MCF 10A (cell line): ENCODE results near the gene GSK3B. TPM values are rescaled to one million over a fixed set of nuclear protein-coding genes. Genes with fewer than 3 reads are reported as not detected.

ENCODE experiments used
- BruUV-seq: library from RNA; stranded (reverse); fragments of 400-500 nt; replicated peaks from 2 replicates; lab custom pipeline; 2021; lab: Mats Ljungman, UMichigan
- CTCF ChIA-PET: fragments of 300-600 bp; sonication (Branson Sonifier 250); formaldehyde crosslinking; extraction: SDS; loops from one replicate; lab custom pipeline; 2021; ENCODE audit warnings: antibody characterized with exemption, inconsistent platforms; lab: Yijun Ruan, JAX
- POLR2A ChIA-PET: fragments of 300-600, 350-650 bp; sonication (Branson Sonifier 250); formaldehyde crosslinking; extraction: SDS; loops from one replicate; lab custom pipeline; 2020; ENCODE audit warnings: antibody characterized with exemption, inconsistent platforms; lab: Yijun Ruan, JAX
- DNase-seq: peaks from one replicate; pipeline ENCODE4 v3.0.0-alpha.2; 2018; ENCODE audit not compliant: unreplicated experiment
- H3K27ac Mint-ChIP-seq: one replicate; pipeline ENCODE4 v1.8.0; 2022; ENCODE audit warnings: mild to moderate bottlenecking, low read depth, mixed read lengths; ENCODE audit not compliant: unreplicated experiment
- H3K27me3 Mint-ChIP-seq: one replicate; pipeline ENCODE4 v1.8.0; 2022; ENCODE audit warnings: mixed read lengths; ENCODE audit not compliant: insufficient read depth, unreplicated experiment
- H3K36me3 Mint-ChIP-seq: one replicate; pipeline ENCODE4 v1.8.0; 2022; ENCODE audit warnings: mild to moderate bottlenecking, moderate library complexity, mixed read lengths; ENCODE audit not compliant: insufficient read depth, unreplicated experiment
- H3K4me1 Mint-ChIP-seq: one replicate; pipeline ENCODE4 v1.8.0; 2022; ENCODE audit warnings: mixed read lengths; ENCODE audit not compliant: insufficient read depth, unreplicated experiment
- H3K4me3 Mint-ChIP-seq: one replicate; pipeline ENCODE4 v1.8.0; 2022; ENCODE audit warnings: mild to moderate bottlenecking, moderate library complexity, mixed read lengths; ENCODE audit not compliant: unreplicated experiment
- H3K9me3 Mint-ChIP-seq: one replicate; pipeline ENCODE4 v1.8.0; 2022; ENCODE audit warnings: mixed read lengths; ENCODE audit not compliant: unreplicated experiment
- intact Hi-C: fragments of 100-400 bp; cut with micrococcal nuclease; formaldehyde crosslinking; loops from 2 replicates; pipeline ENCODE4 v1.14.1; 2022
- total RNA-seq: library from RNA; stranded (reverse); gene quantifications from 2 replicates; pipeline ENCODE4 v1.2.3, GENCODE V29; 2022
- TF ChIP-seq, protein P1 (sequence below): fragments of 200-600 bp; IDR thresholded peaks from one replicate; pipeline ENCODE4 v1.8.0; 2022; ENCODE audit warnings: antibody characterized with exemption, mild to moderate bottlenecking; ENCODE audit not compliant: unreplicated experiment

The GSK3B gene
- total RNA-seq, 1 experiment from 2014 or later = 71.5 TPM

DNA sequence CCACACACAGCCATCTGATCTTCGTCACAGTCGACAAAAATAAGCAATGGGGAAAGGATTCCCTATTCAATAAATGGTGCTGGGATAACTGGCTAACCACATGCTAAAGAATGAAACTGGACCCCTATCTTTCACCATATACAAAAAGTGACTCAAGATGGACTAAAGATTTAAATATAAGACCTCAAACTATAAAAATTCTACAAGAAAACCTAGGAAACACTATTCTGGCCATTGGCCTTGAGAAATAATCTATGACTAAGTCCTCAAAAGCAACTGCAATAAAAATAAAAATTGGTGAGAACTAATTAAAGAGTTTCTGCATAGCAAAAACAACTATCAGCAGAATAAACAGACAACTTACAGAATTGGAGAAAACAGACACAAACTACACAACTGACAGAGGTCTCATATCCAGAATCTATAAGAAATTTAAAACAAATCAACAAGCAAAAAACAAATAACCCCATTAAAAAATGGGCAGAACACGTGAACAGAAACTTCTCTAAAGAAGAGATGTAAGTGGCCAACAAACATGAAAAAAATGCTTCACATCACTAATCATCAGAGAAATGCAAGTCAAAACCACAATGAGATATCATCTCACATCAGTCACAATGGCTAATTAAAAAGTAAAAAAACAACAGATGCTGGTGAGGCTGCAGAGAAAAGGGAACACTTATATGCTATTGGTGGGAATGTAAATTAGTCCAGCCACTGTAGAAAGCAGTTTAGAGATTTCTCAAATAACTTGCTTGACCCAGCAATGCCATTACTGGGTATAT, 208.3 kb downstream of the GSK3B start:
- intact Hi-C loops = no loop called here
- peaks cover 60% of the 10 kb centered on the region for H3K36me3 Mint-ChIP-seq
- no TSS peak for BruUV-seq
- no peak overlapping the region for H3K27ac Mint-ChIP-seq
- H3K9me3 Mint-ChIP-seq = peaks cover 6% of the 10 kb centered on the region
- ChIA-PET CTCF (no interaction called here), POLR2A (no interaction called here)
- TF ChIP-seq, protein P1, sequence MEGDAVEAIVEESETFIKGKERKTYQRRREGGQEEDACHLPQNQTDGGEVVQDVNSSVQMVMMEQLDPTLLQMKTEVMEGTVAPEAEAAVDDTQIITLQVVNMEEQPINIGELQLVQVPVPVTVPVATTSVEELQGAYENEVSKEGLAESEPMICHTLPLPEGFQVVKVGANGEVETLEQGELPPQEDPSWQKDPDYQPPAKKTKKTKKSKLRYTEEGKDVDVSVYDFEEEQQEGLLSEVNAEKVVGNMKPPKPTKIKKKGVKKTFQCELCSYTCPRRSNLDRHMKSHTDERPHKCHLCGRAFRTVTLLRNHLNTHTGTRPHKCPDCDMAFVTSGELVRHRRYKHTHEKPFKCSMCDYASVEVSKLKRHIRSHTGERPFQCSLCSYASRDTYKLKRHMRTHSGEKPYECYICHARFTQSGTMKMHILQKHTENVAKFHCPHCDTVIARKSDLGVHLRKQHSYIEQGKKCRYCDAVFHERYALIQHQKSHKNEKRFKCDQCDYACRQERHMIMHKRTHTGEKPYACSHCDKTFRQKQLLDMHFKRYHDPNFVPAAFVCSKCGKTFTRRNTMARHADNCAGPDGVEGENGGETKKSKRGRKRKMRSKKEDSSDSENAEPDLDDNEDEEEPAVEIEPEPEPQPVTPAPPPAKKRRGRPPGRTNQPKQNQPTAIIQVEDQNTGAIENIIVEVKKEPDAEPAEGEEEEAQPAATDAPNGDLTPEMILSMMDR = no peak
- H3K4me1 Mint-ChIP-seq = peaks cover 8% of the 10 kb centered on the region
- no peak overlapping the region for H3K4me3 Mint-ChIP-seq
- no peaks in the 10 kb centered on the region for H3K27me3 Mint-ChIP-seq
- DNase-seq = no peak

DNA sequence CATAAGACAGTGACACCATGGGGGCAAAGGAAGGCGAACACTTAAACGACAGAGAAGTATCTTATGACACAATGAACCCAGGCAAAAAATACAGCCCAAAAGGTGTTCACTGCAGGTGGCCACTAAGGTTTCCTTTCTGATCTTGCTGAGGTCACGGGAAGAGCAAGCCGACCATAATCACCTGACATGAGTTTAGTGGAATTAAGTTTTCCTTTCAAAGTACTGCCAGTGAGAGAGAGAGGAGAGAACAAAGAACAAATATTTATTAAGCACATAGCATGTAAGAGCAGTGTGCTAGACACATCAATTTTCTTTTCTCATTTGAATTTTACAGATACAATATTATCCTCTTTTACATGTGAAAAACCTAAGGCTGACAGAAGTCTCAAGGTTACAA, 210.1 kb downstream of the GSK3B start:
- no peak for DNase-seq
- no TSS peak for BruUV-seq
- no peaks in the 10 kb centered on the region for H3K27me3 Mint-ChIP-seq
- intact Hi-C loops = no loop called here
- TF ChIP-seq, protein P1 = no peak
- ChIA-PET CTCF (interaction anchor here (0.5 kb wide), 1 partner anchor 352 kb away, joined by 3 read pairs; no protein-coding TSS in a partner anchor), POLR2A (interaction anchor here (0.9 kb wide), 1 partner anchor 67 kb away, joined by 4 read pairs; no protein-coding TSS in a partner anchor)
- H3K4me1 Mint-ChIP-seq = peaks cover 8% of the 10 kb centered on the region
- H3K9me3 Mint-ChIP-seq = peaks cover 3% of the 10 kb centered on the region
- H3K36me3 Mint-ChIP-seq = peaks cover 61% of the 10 kb centered on the region
- no peak overlapping the region for H3K4me3 Mint-ChIP-seq
- no peak overlapping the region for H3K27ac Mint-ChIP-seq

DNA sequence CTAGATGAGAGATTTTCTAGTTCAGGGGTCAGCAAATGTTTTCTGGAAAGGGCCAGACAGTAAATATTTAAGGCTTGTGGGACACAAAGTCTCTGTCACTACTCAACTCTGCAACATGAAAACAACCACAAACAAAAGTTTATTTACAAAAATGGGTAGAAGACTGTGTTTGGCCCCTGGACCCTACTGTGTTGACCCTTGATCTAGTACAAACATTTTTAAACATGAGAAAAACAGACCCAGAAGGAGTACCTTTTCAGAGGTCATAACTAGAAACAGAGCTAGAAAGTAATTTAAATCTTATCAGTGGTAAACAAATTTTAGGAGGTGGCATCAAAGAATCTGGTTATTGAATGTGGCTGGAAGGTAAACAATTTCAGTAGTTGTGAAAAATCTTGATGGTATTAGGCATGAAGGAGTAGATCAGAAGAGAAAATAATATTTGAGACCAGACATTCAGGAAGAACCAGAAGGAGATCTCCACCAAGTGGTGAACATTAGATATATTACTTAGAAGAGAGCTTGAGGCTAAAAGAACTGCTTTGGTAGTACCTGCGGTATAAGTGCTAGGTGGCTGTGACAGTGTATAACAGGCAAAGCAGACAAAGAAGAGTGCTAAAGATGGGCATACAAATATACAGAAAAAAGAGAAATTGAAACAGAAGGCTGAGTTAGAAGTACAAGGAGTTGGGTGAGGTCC, 210.6 kb downstream of the GSK3B start:
- intact Hi-C loops = no loop called here
- POLR2A ChIA-PET = interaction anchor here (0.9 kb wide), 1 partner anchor 66 kb away, joined by 4 read pairs; no protein-coding TSS in a partner anchor
- Mint-ChIP-seq H3K27me3 (no peaks in the 10 kb centered on the region), H3K4me3 (no peak overlapping the region), H3K36me3 (peaks cover 58% of the 10 kb centered on the region), H3K4me1 (peaks cover 8% of the 10 kb centered on the region), H3K9me3 (no peaks in the 10 kb centered on the region), H3K27ac (no peak overlapping the region)
- CTCF ChIA-PET = interaction anchor here (0.5 kb wide), 1 partner anchor 352 kb away, joined by 3 read pairs; no protein-coding TSS in a partner anchor
- TF ChIP-seq, protein P1 = no peak
- no TSS peak for BruUV-seq
- no peak for DNase-seq

DNA sequence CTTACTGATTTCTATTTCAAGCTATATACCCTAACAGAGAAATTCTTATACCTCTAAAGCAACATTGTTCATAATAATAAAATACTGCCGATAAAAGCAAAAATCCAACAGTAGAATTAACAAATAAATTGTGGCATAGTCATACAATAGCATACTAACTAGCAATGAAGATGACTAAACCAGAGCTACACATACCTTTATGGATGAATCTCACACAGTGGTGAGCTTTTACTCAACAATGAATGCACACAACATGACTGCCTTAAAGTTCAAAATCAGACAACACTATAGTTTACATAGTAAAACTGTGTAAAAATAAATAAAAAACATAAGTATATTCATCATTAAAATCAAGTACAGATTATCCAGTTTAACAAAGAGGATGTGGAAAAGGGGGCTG, 213.3 kb downstream of the GSK3B start:
- POLR2A ChIA-PET = interaction anchor here (0.6 to 0.7 kb wide), 2 partner anchors 10 to 94 kb away, joined by 3 to 4 read pairs; no protein-coding TSS in a partner anchor

More for the DNA sequence above, 213.3 kb downstream of the GSK3B start:
- H3K27me3 Mint-ChIP-seq = no peaks in the 10 kb centered on the region
- intact Hi-C loops = no loop called here
- DNase-seq = no peak
- H3K4me1 Mint-ChIP-seq = peaks cover 8% of the 10 kb centered on the region
- no peak overlapping the region for H3K27ac Mint-ChIP-seq
- TF ChIP-seq, protein P1 = no peak
- H3K36me3 Mint-ChIP-seq = peaks cover 54% of the 10 kb centered on the region
- no TSS peak for BruUV-seq
- CTCF ChIA-PET = interaction anchor here (0.5 to 2.0 kb wide), 4 partner anchors 11 to 523 kb away, joined by 3 to 18 read pairs (median 3); no protein-coding TSS in a partner anchor
- no peak overlapping the region for H3K4me3 Mint-ChIP-seq
- H3K9me3 Mint-ChIP-seq = no peaks in the 10 kb centered on the region
